AG04450 (cell line): ENCODE results near the gene CEMP1. TPM values are rescaled to one million over a fixed set of nuclear protein-coding genes. Genes with fewer than 3 reads are reported as not detected.

Experiments
- CTCF ChIA-PET: fragments of 300-600, 350-600 bp; formaldehyde crosslinking; extraction: SDS; loops from one replicate; lab custom pipeline; 2022; ENCODE audit warnings: antibody characterized with exemption, inconsistent platforms; lab: Charles Lee
- POLR2A ChIA-PET: fragments of 350-600 bp; formaldehyde crosslinking; extraction: SDS; loops from one replicate; lab custom pipeline; 2021; ENCODE audit warnings: antibody characterized with exemption, inconsistent platforms; lab: Yijun Ruan, JAX
- DNase-seq: peaks from one replicate; pipeline ENCODE4 v3.0.0-alpha.2; 2011; ENCODE audit warnings: low read depth, low spot score
- H3K27ac ChIP-seq: one replicate; pipeline ENCODE4 v1.5.1; 2012; ENCODE audit warnings: low read depth, low read length, control low read depth
- H3K27me3 ChIP-seq: one replicate; pipeline ENCODE4 v1.6.0; 2012; ENCODE audit warnings: low read length; ENCODE audit not compliant: control insufficient read depth, insufficient read depth
- H3K4me3 ChIP-seq: 2 replicates; pipeline ENCODE4 v1.5.1; 2011; ENCODE audit warnings: mild to moderate bottlenecking, low read depth, low read length, control low read depth
- H3K9me3 ChIP-seq: 2 replicates; pipeline ENCODE4 v1.5.1; 2012; ENCODE audit warnings: low read length; ENCODE audit not compliant: control insufficient read depth, insufficient read depth
- polyA plus RNA-seq: library from polyadenylated mRNA; depleted of rRNA; stranded (reverse); fragments of >200 nt; gene quantifications from 2 replicates; pipeline ENCODE4 v1.2.3, GENCODE V29; 2011
- TF ChIP-seq, protein P1 (sequence below): IDR thresholded peaks from 2 replicates; pipeline ENCODE4 v1.5.1; 2011; ENCODE audit warnings: low read depth, low read length, control low read depth, inconsistent platforms

CEMP1 gene
- polyA plus RNA-seq, 1 experiment: not detected

DNA sequence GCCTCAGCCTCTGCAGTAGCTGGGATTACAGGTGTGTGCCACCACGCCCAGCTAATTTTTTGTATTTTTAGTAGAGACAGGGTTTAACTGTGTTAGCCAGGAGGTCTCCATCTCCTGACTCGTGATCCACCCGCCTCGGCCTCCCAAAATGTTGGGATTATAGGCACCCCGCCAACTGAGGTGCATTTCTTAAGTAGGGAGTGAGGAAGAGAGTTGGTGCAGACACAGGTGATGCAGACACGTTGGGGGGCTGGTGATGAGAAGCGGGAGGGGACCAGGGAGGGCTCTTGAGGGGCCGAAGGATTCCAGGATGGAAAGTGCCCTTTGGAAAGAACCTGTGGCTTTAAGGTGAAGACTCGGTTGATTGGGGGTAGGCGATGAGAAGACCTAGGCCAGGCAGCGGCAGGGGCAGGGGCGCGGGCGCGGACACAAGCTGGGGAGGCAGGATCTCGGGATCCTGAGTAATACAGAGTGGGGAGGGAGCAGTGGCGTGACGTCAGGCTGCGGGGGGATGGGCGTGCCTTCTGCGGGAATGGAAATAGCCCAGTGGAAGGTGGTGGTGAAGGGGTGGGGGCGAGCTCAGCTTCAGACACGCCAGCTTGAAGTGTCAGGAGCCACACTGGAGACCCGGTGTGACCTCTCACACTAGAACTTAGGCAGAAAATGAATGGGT is 19.9 kb downstream of the CEMP1 start:
- DNase-seq: peak; percentile 20
- ChIA-PET CTCF (interaction anchor here (4.2 kb wide), 1 partner anchor 10 kb away, joined by 20 read pairs; no protein-coding TSS in a partner anchor), POLR2A (interaction anchor here (1.0 to 1.2 kb wide), 2 partner anchors 9 kb away, joined by 6 to 11 read pairs; partner anchors contain the start of gene AMDHD2)
- TF ChIP-seq, protein P1, sequence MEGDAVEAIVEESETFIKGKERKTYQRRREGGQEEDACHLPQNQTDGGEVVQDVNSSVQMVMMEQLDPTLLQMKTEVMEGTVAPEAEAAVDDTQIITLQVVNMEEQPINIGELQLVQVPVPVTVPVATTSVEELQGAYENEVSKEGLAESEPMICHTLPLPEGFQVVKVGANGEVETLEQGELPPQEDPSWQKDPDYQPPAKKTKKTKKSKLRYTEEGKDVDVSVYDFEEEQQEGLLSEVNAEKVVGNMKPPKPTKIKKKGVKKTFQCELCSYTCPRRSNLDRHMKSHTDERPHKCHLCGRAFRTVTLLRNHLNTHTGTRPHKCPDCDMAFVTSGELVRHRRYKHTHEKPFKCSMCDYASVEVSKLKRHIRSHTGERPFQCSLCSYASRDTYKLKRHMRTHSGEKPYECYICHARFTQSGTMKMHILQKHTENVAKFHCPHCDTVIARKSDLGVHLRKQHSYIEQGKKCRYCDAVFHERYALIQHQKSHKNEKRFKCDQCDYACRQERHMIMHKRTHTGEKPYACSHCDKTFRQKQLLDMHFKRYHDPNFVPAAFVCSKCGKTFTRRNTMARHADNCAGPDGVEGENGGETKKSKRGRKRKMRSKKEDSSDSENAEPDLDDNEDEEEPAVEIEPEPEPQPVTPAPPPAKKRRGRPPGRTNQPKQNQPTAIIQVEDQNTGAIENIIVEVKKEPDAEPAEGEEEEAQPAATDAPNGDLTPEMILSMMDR: no peak
- Histone ChIP-seq H3K27me3 (no peaks in the 10 kb centered on the region), H3K4me3 (peak overlapping the region; percentile 22; the same call in 1 of the 2 replicates), H3K9me3 (peaks cover 4% of the 10 kb centered on the region; the same call in 1 of the 2 replicates), H3K27ac (peak overlapping the region; percentile 11)

GRCh38 chr16:2508722-2509400 is 22.3 kb downstream of the CEMP1 start:
- ChIA-PET CTCF (no interaction called here), POLR2A (no interaction called here)
- H3K27me3 ChIP-seq: no peaks in the 10 kb centered on the region
- DNase-seq: no peak
- TF ChIP-seq, protein P1: no peak
- peaks cover 4% of the 10 kb centered on the region; the same call in 1 of the 2 replicates for H3K9me3 ChIP-seq
- no peak overlapping the region for H3K27ac ChIP-seq
- H3K4me3 ChIP-seq: no peak overlapping the region

DNA sequence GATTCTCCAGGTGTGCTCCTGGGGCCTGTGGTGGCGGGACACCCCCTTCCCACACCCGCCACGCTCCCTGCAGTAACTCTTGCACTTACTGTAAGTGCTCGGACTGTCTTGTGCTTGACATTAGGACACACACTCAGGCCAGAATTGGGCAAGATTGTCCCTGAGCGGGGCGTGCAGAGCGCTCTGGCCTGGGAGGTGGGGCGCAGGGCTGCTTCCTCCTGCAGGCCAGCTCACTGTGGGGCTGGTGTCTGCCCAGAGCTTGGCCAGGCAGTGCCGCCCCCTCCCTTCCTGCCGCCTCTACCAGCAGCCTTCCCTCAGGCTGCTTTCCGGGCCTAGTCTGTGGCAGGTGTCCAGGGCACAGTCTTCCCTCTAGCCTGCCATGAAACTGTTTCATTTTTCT is 23.5 kb downstream of the CEMP1 start:
- POLR2A ChIA-PET: no interaction called here
- Histone ChIP-seq H3K4me3 (no peak overlapping the region), H3K27ac (no peak overlapping the region), H3K9me3 (no peaks in the 10 kb centered on the region), H3K27me3 (no peaks in the 10 kb centered on the region)
- TF ChIP-seq, protein P1: no peak
- no peak for DNase-seq
- CTCF ChIA-PET: no interaction called here

DNA sequence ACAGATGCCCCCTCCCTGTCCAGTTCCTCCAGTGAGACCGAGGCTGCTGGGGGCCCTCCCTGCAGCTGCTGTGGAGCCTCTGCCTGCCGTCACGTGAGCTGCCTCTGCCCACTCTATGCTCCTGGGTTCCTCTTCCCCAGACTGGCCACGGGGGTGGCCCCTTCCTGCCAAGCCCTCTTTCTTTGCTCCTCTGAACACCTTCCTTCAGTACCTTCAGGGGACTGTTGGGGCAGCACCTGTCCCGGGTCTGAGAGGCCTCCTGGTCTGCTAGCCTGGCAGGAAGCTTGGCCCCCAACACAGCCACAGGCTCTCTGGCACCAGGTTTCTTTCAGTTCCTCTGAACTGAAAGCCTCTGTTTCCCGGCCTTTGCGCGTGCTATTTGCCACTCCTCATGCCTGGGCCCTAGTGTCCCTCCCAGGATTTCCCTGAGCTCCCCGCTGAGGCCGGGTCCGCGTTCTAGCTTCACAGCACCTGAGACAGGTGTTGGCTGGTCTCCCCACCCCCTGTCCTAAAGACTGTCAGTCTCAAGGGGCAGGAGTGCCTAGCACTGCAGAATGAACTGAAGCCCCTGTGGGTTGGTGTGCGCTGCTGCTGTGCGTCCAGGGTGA is 24.1 kb downstream of the CEMP1 start:
- TF ChIP-seq, protein P1: no peak
- H3K27ac ChIP-seq: no peak overlapping the region
- no peaks in the 10 kb centered on the region for H3K9me3 ChIP-seq
- DNase-seq: no peak
- POLR2A ChIA-PET: interaction anchor here (1.2 kb wide), 1 partner anchor 30 kb away, joined by 4 read pairs; no protein-coding TSS in a partner anchor
- H3K4me3 ChIP-seq: no peak overlapping the region
- H3K27me3 ChIP-seq: no peaks in the 10 kb centered on the region
- CTCF ChIA-PET: no interaction called here

DNA sequence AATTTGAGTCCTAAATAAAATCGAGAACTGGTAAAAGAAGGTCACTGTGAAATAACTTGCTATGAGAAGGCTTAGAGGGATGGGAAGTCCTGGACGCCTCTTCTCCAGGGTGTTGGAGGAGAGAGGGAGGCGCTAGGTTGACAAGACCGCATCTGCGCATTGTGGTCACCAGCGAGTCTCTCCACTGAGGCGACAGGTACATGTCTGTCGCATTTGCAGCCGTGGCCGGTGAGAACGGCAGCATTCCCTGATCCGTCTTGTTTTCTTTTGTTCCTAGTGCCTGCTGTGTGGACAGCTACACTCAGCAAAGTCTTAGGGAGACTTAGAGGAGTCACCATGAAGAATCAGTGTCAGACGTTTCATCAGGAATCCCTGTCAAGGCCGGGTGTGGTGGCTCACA is 25.5 kb downstream of the CEMP1 start:
- POLR2A ChIA-PET: interaction anchor here (1.2 kb wide), 1 partner anchor 32 kb away, joined by 4 read pairs; no protein-coding TSS in a partner anchor
- no peaks in the 10 kb centered on the region for H3K27me3 ChIP-seq
- no peak overlapping the region for H3K27ac ChIP-seq
- CTCF ChIA-PET: no interaction called here
- no peaks in the 10 kb centered on the region; the same call in 1 of the 2 replicates for H3K9me3 ChIP-seq
- no peak for DNase-seq
- H3K4me3 ChIP-seq: no peak overlapping the region
- TF ChIP-seq, protein P1: no peak
